C4-2B (cell line): Measurements from ENCODE around the gene PCDHB1.

Experiments
- ZFX ChIP-seq: fragments of 450-650 bp; IDR thresholded peaks from 2 replicates; pipeline ENCODE4 v1.6.1; 2017
- TF ChIP-seq, protein P1 (sequence below): fragments of 450-650 bp; conservative IDR thresholded peaks from 2 replicates; pipeline ENCODE4 v1.5.1; 2017; ENCODE audit warnings: mild to moderate bottlenecking

DNA sequence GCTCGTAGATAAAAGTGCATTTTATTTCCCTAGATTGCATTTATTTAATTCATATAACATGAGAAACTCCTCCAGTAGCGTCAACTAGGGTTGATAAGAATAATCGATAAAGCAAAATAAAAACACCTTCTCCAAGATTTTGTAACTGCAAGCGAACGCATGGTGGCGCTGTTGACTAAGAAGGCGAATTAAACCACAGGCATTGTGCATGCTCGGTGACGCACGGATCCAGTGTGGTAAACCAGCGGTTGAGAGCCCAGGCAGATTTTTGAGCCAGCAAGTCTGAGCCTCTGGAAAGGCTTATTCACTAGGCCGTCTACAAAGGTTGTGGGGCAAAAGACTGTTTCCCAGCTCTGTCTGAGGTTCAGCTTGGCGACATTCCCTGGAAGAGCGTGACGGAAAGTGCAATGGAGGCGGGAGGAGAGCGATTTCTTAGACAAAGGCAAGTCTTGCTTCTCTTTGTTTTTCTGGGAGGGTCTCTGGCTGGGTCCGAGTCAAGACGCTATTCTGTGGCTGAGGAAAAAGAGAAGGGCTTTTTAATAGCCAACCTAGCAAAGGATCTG, 49.1 kb downstream of the PCDHB1 start, which contains the start of gene PCDHB3:
- TF ChIP-seq, protein P1, sequence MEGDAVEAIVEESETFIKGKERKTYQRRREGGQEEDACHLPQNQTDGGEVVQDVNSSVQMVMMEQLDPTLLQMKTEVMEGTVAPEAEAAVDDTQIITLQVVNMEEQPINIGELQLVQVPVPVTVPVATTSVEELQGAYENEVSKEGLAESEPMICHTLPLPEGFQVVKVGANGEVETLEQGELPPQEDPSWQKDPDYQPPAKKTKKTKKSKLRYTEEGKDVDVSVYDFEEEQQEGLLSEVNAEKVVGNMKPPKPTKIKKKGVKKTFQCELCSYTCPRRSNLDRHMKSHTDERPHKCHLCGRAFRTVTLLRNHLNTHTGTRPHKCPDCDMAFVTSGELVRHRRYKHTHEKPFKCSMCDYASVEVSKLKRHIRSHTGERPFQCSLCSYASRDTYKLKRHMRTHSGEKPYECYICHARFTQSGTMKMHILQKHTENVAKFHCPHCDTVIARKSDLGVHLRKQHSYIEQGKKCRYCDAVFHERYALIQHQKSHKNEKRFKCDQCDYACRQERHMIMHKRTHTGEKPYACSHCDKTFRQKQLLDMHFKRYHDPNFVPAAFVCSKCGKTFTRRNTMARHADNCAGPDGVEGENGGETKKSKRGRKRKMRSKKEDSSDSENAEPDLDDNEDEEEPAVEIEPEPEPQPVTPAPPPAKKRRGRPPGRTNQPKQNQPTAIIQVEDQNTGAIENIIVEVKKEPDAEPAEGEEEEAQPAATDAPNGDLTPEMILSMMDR: peak; percentile 85
- TF ChIP-seq ZFX: no peak
